ENCODE results near the gene FAM174C.

FAM174C gene

GRCh38 chr19:1273263-1274041, 1.9 kb upstream of the FAM174C start:
- DNase-seq (ENCODE audit: low spot score): no peak

GRCh38 chr19:1274081-1274851, 1.1 kb upstream of the FAM174C start:
- DNase-seq (ENCODE audit: low spot score): no peak

- DNase-seq (ENCODE audit: low spot score): no peak
Measured at GRCh38 chr19:1274852-1275259, 474 bp upstream of the FAM174C start.

- DNase-seq (ENCODE audit: low spot score): no peak
Measured at GRCh38 chr19:1275976-1276627, 772 bp downstream of the FAM174C start.

- DNase-seq (ENCODE audit: low spot score): no peak
Measured at GRCh38 chr19:1276628-1277022, 1.3 kb downstream of the FAM174C start.

- DNase-seq (ENCODE audit: low spot score): no peak
Measured at GRCh38 chr19:1277061-1277460, 1.7 kb downstream of the FAM174C start.

- DNase-seq (ENCODE audit: low spot score): no peak
Measured at GRCh38 chr19:1278074-1278473, 2.7 kb downstream of the FAM174C start.

- DNase-seq (ENCODE audit: low spot score): no peak
Measured at GRCh38 chr19:1278713-1279660, 3.7 kb downstream of the FAM174C start.

DNA sequence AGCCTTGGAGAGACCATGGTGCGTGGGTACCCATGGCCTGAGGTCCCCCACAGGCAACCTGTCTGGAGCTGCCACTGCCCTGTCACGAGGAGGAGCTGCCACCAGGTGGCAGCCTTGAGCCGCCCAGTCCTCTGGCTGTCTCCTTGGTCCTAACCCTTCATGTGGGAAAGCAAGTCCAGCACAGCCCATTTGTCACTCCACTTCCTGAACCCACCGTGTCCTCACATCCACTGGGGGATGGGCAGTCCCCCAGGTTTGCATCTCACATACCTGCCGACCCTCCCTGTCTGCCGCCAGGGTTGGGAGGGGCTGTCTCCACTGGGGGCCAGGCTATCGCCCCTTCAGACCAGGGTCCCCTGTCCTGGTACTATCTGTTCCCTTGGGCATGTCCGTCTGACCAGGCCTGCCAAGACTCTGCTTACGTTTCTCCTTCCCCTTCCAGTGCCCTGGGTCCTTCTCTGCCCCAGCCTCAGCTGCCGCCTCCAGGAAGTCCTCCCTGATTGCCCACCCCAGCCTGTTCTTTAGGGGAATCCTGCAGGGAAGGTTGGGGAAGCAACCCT, 4.5 kb downstream of the FAM174C start:
- peak; percentile 83 for DNase-seq (ENCODE audit: low spot score)

DNA sequence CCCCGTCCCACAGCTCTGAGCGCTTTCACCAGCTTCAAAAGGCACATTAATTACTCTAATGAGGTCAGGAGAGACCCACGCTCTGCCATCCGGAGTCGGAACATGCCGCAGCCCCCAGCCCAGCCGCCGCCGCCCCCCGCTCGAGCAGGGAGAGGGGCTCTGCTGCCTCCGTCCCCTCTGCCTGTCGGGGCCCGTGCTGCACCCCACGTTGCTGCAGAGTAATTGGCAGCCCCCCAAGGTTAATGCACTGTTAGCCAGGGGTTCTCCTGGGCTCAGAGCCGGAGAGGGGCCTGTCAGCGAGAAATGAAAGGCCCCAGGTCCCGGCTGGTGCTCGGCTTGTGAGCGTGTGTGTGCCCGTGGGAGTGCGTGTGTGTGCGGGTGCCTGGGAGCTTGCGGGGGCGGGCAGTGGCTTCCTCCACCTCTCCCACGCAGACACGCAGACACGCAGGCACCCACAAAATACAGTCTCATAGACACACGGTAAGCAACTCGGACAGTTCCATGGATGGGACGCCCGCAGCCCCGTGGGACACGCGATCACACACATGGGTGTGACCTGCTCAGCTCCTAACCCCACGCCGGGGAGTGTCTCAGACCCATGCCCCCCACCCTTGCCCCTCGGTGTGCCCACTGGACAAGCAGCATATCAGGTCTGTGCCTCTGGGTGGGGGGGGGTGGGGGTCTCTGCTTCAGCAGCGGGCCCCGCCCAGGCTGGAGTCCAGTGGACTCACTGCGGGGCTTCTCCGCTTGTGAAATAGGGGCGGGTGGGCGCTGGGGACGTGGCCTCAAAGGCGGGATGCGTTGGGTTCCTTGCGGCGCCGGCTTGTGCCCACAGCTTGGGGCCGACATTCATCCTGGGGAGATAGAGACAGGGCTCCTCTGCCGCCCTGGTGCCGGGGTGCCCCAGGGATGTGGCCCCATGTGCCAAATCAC, 5.6 kb downstream of the FAM174C start:
- DNase-seq (ENCODE audit: low spot score): no peak

DNA sequence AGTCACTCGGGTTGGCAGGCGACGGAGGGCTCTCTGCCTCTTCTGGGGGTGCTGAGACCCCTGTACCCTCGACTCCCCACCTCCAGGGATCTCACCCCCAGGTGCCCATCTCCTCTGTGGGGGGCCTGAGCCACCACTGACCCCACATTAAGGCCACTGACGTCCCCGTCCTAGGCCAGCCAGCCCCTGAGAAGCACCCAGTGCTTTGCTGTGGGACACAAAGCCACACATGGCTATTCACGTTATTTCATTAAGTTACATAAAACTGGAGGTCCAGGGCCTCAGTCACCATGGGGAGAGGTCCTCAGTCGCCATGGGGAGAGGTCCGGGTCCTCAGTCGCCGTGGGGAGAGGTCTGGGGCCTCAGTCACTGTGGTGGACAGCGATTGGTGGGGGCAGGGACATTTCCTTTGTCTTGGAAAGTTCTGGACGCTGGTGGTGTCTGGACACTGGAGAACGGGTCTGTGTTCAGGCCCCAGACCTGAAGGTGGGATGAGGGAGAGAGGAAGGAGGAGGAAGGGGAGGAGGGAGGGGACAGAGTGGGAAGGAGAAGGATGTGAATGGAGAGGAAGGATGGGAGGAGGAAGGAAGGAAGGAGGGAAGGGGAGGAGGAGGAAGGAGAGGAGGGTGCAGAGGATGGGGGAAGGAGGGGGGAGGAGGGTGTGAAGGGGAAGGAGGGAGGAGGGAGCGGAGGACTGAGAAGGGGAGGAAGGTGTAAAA, 6.4 kb downstream of the FAM174C start:
- no peak for DNase-seq (ENCODE audit: low spot score)

DNA sequence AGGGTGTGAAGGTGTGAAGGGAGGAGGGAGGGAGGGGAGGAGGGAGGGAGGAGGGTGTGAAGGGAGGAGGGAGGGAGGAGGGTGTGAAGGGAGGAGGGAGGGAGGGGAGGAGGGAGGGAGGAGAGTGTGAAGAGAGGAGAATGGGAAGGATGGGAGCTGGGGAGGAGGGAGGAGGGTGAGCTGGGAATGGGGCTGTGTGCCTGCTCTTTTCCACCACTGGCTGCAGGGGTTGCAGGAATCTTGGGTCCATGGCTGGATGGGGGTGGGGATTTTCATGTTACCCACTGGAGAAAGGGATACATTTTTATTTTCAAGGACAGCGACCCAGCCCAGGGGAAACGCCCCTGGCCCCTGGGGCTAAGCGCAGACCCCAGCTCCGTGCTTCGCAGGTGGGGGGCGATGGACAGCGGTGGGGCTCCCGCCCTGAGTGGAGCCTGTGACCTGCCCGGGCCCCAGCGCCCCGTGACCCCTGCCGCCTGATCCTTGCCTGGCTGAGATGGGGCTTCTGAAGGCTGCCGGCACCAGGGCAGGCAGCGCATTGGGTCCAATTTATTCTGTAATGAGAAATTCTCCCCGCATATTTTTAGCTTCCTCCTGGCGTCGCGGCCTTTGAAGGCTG, 7.4 kb downstream of the FAM174C start:
- DNase-seq (ENCODE audit: low spot score): no peak

GRCh38 chr19:1283207-1283916, 8.0 kb downstream of the FAM174C start:
- no peak for DNase-seq (ENCODE audit: low spot score)

GRCh38 chr19:1283917-1284292, 8.6 kb downstream of the FAM174C start:
- DNase-seq (ENCODE audit: low spot score): no peak

- DNase-seq (ENCODE audit: low spot score): no peak
Measured at GRCh38 chr19:1284293-1284978, 9.1 kb downstream of the FAM174C start.

DNA sequence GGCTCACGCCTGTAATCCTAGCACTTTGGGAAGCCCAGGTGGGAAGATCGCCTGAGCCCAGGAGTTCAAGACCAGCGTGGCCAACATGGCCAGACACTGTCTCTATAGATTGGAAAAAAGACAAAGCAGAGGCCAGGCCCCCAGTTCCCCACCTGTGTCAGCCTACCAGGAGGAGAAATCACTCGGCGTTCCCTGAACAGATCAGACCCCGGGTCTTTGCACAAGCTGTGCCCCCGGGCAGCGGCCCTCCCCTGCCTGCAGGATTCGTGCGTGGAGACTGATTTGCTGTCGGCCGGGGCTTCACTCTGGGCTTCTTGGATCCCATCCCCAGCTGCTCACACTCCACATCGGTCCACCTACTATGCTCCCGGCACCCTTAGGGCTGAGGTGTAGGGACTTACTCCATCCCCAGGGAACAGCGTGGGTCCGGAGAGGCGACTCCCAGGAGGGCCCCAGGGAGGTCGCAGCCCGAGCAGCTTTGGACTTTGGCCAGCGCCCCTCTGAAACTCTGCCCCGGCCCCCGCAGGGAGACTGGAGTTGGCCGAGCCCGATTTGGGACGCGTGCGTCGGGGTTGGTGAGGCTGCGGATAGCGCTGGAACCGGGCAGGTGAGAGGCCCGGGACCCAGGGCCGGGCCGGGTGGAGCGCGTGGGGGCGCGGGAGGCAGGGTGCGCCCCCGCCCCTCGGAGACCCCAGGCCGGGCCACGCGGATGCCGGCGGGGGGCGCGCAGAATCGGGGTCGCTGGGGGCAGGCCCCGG, 9.8 kb downstream of the FAM174C start:
- no peak for DNase-seq (ENCODE audit: low spot score)

GRCh38 chr19:1285737-1286360, 10.5 kb downstream of the FAM174C start, which contains the start of gene EFNA2:
EFNA2 (plus strand) TSS chr19:1285873; CDS start chr19:1286169, 296 bp downstream.
- peak; percentile 81 for DNase-seq (ENCODE audit: low spot score)
